NOMO-1 treated with dmso at 0.1 percent for 144 hours (cell line): Measurements from ENCODE around the gene KIF3A.

Source experiments
- DNase-seq: peaks from one replicate; lab custom pipeline; 2025; ENCODE audit not compliant: unreplicated experiment; lab: John Stamatoyannopoulos, UW

The KIF3A gene

GRCh38 chr5:132736853-132737833 is at the start of gene KIF3A:
Gene KIF3A, minus strand, starts transcription at chr5:132737546. Its CDS starts 127 bp downstream, at chr5:132737419.
- DNase-seq = peak; percentile 87

- no peak for DNase-seq
These were observed 49.7 kb upstream of the KIF3A start for GRCh38 chr5:132787076-132787475.

GRCh38 chr5:132785864-132786263 is 48.5 kb upstream of the KIF3A start:
- DNase-seq = no peak

- DNase-seq = no peak
These were observed 48.0 kb upstream of the KIF3A start for GRCh38 chr5:132785365-132785764.

GRCh38 chr5:132782101-132782500 is 44.8 kb upstream of the KIF3A start:
- DNase-seq = peak; percentile 10

GRCh38 chr5:132781029-132781428 is 43.7 kb upstream of the KIF3A start:
- DNase-seq = no peak

- DNase-seq = no peak
These were observed 43.2 kb upstream of the KIF3A start for GRCh38 chr5:132780577-132780976.

- DNase-seq = no peak
These were observed 42.6 kb upstream of the KIF3A start for GRCh38 chr5:132779961-132780360.

- DNase-seq = no peak
These were observed 41.5 kb upstream of the KIF3A start for GRCh38 chr5:132778856-132779255.

GRCh38 chr5:132778129-132778528 is 40.8 kb upstream of the KIF3A start:
- no peak for DNase-seq

GRCh38 chr5:132777209-132778069 is 40.1 kb upstream of the KIF3A start, which contains the start of gene SEPTIN8:
Gene SEPTIN8, minus strand, starts transcription at chr5:132777239. Its CDS starts 102 bp downstream, at chr5:132777137.
- peak; percentile 5 for DNase-seq

GRCh38 chr5:132776938-132777208 is 39.5 kb upstream of the KIF3A start:
- no peak for DNase-seq

- DNase-seq = no peak
These were observed 39.0 kb upstream of the KIF3A start for GRCh38 chr5:132776131-132776937.

GRCh38 chr5:132775476-132775961 is 38.2 kb upstream of the KIF3A start:
- no peak for DNase-seq

- no peak for DNase-seq
These were observed 37.5 kb upstream of the KIF3A start for GRCh38 chr5:132774896-132775295.

GRCh38 chr5:132774406-132774805 is 37.1 kb upstream of the KIF3A start:
- no peak for DNase-seq

- DNase-seq = no peak
These were observed 36.4 kb upstream of the KIF3A start for GRCh38 chr5:132773601-132774355.

GRCh38 chr5:132773114-132773513 is 35.8 kb upstream of the KIF3A start:
- no peak for DNase-seq

GRCh38 chr5:132772291-132773070 is 35.1 kb upstream of the KIF3A start:
- no peak for DNase-seq
